Lower lobe of right lung (tissue), 2 donors: ENCODE data around the gene ALDH1L1. TPM values are rescaled to one million over a fixed set of nuclear protein-coding genes. Genes with fewer than 3 reads are reported as not detected.

Experiments
- ATAC-seq, 2 donors: fragments of 200-7000 bp; cut with Tn5 transposase; one replicate each; pipeline ENCODE4 v1.9.1; 2020 to 2022; ENCODE audit warnings: mild to moderate bottlenecking in 2 of 2, moderate library complexity in 2 of 2
- DNase-seq: peaks from one replicate; pipeline ENCODE4 v3.0.0-alpha.2; 2020
- H3K27ac ChIP-seq: fragments of 200-600 bp; one replicate; pipeline ENCODE4 v1.8.0; 2022
- H3K27me3 ChIP-seq: fragments of 200-600 bp; one replicate; pipeline ENCODE4 v1.8.0; 2022; ENCODE audit warnings: low read depth
- H3K36me3 ChIP-seq: fragments of 200-600 bp; one replicate; pipeline ENCODE4 v1.8.0; 2022; ENCODE audit warnings: mild to moderate bottlenecking
- H3K4me1 ChIP-seq: fragments of 200-600 bp; one replicate; pipeline ENCODE4 v1.8.0; 2022
- H3K4me3 ChIP-seq: fragments of 200-600 bp; one replicate; pipeline ENCODE4 v1.8.0; 2022; ENCODE audit warnings: mild to moderate bottlenecking
- H3K9me3 ChIP-seq: fragments of 200-600 bp; one replicate; pipeline ENCODE4 v1.8.0; 2022
- intact Hi-C: fragments of 100-400 bp; cut with DNase I; formaldehyde crosslinking; loops from one replicate; pipeline ENCODE4 v1.11.0; 2022
- total RNA-seq: library from RNA; stranded (reverse); fragmentation: NEBNext Ultra II Directional; extraction: Animal tissue kit (Norgen Biotek cat#: 25700); gene quantifications from one replicate; pipeline ENCODE4 v1.2.1, GENCODE V29; 2021
- TF ChIP-seq, protein P1 (sequence below): fragments of 200-600 bp; IDR thresholded peaks from one replicate; pipeline ENCODE4 v1.8.0; 2022; ENCODE audit warnings: antibody characterized with exemption, mild to moderate bottlenecking
- donor health status: DM: no; HTN: yes; CAD: no; lungs with severe emphysema.

ALDH1L1 gene
- total RNA-seq, 1 donor from 2014 or later = 2.8 TPM

- ATAC-seq = peak; percentile 78 to 80
- Histone ChIP-seq H3K27ac (peak overlapping the region; percentile 91), H3K4me3 (peak overlapping the region; percentile 71), H3K27me3 (no peaks in the 10 kb centered on the region), H3K4me1 (peaks cover 12% of the 10 kb centered on the region), H3K9me3 (no peaks in the 10 kb centered on the region), H3K36me3 (no peaks in the 10 kb centered on the region)
- intact Hi-C loops = no loop called here
- TF ChIP-seq, protein P1, sequence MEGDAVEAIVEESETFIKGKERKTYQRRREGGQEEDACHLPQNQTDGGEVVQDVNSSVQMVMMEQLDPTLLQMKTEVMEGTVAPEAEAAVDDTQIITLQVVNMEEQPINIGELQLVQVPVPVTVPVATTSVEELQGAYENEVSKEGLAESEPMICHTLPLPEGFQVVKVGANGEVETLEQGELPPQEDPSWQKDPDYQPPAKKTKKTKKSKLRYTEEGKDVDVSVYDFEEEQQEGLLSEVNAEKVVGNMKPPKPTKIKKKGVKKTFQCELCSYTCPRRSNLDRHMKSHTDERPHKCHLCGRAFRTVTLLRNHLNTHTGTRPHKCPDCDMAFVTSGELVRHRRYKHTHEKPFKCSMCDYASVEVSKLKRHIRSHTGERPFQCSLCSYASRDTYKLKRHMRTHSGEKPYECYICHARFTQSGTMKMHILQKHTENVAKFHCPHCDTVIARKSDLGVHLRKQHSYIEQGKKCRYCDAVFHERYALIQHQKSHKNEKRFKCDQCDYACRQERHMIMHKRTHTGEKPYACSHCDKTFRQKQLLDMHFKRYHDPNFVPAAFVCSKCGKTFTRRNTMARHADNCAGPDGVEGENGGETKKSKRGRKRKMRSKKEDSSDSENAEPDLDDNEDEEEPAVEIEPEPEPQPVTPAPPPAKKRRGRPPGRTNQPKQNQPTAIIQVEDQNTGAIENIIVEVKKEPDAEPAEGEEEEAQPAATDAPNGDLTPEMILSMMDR = no peak
- peak; percentile 60 for DNase-seq
These were observed 96.9 kb downstream of the ALDH1L1 start for GRCh38 chr3:126083511-126083912.

DNA sequence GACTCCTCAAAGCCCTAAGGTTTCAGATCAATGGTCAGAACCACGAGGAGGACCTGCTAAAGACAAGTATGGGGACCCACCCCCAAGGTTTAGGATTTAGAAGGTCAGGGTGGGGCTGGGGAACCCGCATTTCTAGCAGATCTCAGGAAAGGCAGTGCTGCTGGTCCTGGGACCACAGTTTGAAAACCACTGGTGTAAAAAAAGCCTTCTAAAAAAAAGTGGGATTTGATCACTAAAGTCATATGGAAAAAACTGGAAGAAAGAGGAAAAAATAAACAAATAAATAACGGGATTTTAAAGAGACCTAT, 97.3 kb downstream of the ALDH1L1 start:
- no peak for ATAC-seq
- peak overlapping the region; percentile 71 for H3K4me3 ChIP-seq
- H3K9me3 ChIP-seq = no peaks in the 10 kb centered on the region
- H3K4me1 ChIP-seq = peaks cover 12% of the 10 kb centered on the region
- H3K36me3 ChIP-seq = no peaks in the 10 kb centered on the region
- no peaks in the 10 kb centered on the region for H3K27me3 ChIP-seq
- DNase-seq = no peak
- intact Hi-C loops = no loop called here
- H3K27ac ChIP-seq = peak overlapping the region; percentile 91
- TF ChIP-seq, protein P1 = no peak

GRCh38 chr3:126082362-126083137, 97.8 kb downstream of the ALDH1L1 start:
- Histone ChIP-seq H3K27ac (no peak overlapping the region), H3K36me3 (no peaks in the 10 kb centered on the region), H3K4me3 (peak overlapping the region; percentile 71), H3K27me3 (no peaks in the 10 kb centered on the region), H3K4me1 (peaks cover 12% of the 10 kb centered on the region), H3K9me3 (no peaks in the 10 kb centered on the region)
- DNase-seq = no peak
- TF ChIP-seq, protein P1 = no peak
- no peak for ATAC-seq
- intact Hi-C loops = no loop called here

DNA sequence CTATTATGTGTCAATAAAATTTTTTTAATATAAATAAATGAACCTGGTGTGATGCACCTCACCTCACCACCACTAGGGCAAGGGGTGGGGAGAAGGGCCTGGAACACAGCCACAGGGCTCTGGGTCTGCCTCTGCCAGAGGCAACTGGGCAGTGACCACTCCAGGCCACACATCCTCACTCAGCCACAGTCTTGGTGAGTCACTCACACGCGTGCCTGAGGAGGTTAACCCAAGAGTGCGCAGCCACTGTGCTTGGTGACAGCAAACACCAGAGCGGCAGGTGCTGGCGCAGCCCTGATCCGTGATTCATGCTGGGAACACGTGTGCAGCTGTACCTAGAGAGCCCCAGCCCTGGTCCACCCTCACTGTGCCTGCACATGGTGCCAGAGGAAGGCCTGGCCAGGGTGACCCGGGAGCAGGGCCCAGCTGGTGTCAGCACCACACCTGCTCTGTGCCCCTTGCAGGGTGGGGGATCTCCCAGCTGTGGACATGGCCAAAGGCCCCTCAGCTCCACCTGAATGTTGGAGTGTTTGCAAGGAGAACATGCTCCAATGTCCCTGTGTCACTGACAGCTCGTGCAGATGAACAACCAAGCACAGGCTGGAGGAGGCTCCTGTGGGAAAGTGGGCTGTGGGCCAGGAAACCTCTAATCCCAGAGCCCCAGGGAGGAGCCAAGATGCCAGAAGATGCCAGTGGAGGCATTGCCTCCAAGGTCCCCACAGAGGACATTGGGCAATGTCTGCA, 98.6 kb downstream of the ALDH1L1 start:
- Histone ChIP-seq H3K27me3 (no peaks in the 10 kb centered on the region), H3K27ac (no peak overlapping the region), H3K4me3 (no peak overlapping the region), H3K4me1 (peaks cover 12% of the 10 kb centered on the region), H3K9me3 (no peaks in the 10 kb centered on the region), H3K36me3 (no peaks in the 10 kb centered on the region)
- TF ChIP-seq, protein P1 = peak; percentile 32
- intact Hi-C loops = no loop called here
- no peak for DNase-seq
- peak in 1 of 2 donors; percentile 3 for ATAC-seq

GRCh38 chr3:126080970-126081369, 99.4 kb downstream of the ALDH1L1 start:
- TF ChIP-seq, protein P1 = no peak
- H3K27me3 ChIP-seq = no peaks in the 10 kb centered on the region
- intact Hi-C loops = no loop called here
- H3K27ac ChIP-seq = no peak overlapping the region
- H3K9me3 ChIP-seq = no peaks in the 10 kb centered on the region
- H3K4me3 ChIP-seq = no peak overlapping the region
- peaks cover 12% of the 10 kb centered on the region for H3K4me1 ChIP-seq
- no peak for DNase-seq
- no peaks in the 10 kb centered on the region for H3K36me3 ChIP-seq
- ATAC-seq = no peak
